GM18520 (cell line): Measurements from ENCODE around the gene ABHD2.
"Not testable (repeated sequence)": the region's sequence is repeated elsewhere in the genome, so short reads cannot be mapped to it uniquely, and the experiment has no call there.

Experiments
- ATAC-seq: cut with Tn5 transposase; IDR thresholded peaks from one replicate; pipeline ENCODE4 v1.9.1; 2021; ENCODE audit not compliant: unreplicated experiment

ABHD2 gene

DNA sequence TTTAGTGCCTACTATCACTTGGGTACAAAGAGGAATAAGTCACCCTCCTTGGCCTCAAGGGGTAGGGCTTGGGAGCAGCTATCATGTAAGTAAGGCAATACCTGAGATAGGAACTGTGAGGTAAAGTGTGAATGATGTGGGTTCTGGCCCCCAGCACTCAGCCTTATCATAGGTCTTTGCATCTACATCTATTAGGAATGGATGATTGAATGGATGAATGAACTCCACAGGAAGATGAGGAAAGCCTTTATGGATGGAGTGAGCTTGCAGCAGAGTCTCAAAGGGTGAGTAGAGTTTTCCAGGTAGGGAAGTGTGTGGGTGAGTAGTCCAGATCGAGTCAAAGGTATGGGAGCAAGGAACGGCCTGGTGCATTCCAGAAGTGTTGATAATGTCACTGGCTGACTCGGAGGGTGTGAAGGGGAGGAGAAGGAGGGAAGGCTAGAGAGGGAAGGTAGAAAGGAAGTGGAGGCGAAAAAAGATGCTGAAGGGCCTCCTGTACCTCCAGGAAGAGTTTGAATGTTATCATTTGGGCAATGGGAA lies 13.1 kb upstream of the ABHD2 start:
- no peak for ATAC-seq

DNA sequence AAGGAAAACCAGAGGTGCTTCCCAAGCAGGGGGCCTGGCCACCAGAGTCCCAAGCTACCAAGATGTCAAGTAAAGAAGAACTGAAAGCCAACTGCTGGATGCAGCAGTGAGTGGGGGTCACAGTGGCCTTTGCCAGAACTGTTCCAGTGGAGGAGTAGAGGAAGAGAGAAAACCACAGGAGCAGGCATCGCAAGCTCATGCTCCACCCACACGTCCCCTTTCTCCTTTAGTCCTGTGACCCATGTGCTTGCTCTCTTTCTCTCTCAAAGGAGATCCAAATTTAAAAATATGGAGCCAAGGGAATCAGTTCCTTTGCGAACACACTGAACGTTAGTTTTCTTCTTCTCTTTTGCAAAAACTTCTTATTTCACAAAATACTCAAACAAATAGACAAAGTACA lies 12.4 kb upstream of the ABHD2 start:
- ATAC-seq = no peak

DNA sequence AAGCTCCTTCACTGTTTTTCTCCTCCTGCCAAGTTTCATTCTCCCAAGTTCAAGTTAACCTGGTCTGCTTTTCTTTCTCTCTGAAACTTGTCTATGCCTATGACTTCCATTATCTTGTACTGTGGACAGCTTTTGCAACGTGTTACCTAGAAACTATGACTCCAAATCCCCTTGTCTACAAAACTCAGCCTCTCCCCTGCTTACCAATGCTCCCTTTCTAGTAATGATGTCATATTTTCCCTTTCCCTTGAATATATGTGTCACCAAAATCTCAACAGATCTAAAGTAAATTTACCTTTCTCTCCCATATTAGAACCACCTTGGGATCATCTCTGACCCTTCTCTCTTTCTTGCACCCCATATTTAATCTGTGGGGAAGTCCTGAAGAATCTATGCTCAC lies 10.5 kb upstream of the ABHD2 start:
- no peak for ATAC-seq

DNA sequence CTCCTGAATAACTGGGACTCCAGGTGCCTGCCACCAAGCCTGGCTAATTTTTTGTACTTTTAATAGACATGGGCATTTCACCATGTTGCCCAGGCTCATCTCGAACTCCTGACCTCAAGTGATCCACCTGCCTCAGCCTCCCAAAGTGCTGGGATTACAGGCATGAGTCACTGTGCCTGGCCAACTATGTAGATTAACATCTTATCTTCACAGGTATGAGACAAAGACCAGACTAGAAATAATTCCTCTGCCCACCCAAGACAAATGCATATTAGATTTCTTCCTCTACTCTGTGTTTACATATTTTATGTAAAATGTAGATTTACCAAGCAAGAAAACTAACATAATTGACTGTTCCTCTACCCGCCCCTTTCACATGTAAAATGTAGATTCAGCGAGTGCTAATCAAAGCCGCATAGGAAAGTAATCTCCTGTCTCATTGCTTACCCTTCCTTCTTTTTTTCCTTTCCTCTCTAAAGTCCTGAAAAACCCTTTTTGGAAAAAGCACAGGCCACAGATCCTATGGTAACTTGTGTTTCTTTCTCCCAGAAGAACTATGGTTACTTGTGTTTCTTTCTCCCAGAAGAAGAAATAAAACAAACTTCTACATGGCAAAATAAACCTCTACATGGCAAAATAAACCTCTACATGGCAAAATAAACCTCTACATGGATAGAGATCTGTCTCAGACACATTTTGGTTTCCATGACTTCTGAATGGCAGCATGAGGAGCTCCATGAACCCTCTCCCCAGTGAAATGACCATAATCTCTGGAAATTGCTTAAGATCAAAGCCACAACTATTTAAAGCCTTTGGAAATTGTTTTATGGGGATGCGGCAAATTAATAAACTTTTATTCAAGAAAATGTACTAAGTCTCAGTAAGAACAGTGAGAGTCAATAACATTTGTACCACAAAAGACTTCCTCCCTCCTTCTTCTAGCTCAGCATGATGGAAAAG lies 9.1 kb upstream of the ABHD2 start:
- ATAC-seq = no peak

DNA sequence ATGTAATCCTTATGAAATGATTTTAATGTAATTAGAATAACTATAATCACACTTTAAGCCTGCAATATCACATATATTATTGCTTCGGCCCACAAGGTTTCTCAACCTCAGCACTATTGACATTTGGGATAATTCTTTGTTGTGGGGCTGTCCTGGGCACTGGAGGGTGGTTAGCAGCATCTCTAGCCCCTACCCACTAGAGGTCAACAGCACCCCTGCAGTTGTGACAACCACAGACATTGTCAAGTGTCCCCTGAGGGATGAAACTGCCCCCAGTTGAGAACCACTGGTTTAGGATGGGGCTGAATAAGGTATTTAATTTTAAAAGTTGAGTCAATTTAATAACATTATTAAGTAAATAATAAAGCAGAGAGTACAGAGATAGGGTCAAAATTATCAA lies 6.4 kb upstream of the ABHD2 start:
- no peak for ATAC-seq

DNA sequence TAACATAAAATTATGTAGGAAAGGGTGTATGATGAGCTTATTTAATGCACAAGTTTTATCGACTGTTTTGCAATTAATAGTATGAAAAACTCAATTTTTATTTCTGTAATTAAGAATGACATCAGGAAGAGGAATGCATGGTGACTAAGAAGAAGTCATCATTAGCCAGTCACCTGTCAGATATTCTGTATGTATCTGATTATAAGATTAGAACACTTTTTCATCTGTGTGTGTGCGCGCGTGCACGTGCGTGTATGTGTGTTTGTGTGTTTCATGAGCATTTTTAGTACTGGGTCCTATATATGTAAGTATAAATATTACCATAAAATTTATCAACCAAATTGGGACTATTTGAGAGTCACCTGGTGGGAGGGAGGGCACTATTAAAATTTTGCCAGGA lies 5.0 kb upstream of the ABHD2 start:
- no peak for ATAC-seq

DNA sequence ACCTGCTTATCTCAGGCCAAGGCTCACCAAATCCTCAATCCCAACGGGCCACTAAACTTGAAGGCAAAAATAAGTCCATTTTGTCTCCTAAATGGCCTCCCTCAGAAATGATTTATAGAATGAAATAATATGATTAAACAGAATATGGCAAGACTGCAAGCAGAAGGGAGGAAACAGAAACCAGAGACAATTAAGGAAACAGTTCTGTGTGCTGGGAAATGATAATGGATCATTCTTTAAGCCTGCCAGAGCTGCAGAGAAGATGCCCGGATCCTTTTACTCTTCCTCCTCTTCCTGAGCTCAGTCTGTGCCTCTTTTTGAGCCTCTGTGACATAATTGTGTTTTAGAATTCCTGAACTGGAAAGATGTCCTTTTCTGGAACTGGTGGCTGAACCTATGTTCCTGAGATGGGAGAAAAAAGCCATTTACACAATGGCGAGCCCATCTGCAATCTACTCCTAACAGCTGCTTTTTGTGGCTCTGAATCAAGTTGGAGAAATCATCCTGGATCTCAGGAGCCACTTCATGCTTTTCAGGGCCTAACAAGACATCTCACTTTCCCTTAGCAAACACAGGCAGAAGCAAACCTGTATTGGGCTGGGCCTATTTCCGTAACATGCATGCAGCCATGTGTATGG lies 2.8 kb upstream of the ABHD2 start:
- no peak for ATAC-seq

DNA sequence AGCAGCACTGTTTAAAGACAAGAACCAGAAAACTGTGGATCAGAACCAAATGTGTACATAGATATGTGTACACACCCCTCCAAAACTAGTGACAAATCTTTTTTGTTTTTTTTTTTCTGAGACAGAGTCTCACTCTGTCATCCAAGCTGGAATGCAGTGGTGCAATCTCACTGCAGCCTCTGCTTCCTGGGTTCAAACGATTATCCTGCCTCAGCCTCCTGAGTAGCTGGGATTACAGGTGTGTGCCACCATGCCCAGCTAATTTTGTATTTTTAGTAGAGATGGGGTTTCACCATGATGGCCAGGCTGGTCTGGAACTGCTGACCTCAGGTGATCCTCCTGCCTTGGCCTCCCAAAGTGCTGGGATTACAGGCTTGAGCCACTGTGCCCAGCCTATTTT lies 2.3 kb upstream of the ABHD2 start:
- not testable (repeated sequence) for ATAC-seq

DNA sequence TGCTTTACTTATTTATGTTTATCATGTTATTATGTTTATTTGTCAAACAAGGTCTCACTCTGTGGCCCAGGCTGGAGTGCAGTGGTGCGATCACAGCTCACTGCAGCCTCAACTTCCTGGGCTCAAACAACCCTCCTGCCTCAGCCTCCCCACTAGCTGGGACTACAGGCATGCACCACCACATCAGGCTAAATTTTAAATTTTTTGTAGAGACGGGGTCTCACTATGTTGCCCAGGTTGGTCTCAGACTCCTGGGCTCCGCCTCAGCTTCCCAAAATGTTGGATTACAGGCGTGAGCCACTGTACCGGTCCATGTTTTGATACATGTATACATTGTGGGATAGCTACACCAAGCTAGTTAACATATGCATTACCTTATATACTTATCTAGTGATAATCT lies 1.9 kb upstream of the ABHD2 start:
- not testable (repeated sequence) for ATAC-seq

DNA sequence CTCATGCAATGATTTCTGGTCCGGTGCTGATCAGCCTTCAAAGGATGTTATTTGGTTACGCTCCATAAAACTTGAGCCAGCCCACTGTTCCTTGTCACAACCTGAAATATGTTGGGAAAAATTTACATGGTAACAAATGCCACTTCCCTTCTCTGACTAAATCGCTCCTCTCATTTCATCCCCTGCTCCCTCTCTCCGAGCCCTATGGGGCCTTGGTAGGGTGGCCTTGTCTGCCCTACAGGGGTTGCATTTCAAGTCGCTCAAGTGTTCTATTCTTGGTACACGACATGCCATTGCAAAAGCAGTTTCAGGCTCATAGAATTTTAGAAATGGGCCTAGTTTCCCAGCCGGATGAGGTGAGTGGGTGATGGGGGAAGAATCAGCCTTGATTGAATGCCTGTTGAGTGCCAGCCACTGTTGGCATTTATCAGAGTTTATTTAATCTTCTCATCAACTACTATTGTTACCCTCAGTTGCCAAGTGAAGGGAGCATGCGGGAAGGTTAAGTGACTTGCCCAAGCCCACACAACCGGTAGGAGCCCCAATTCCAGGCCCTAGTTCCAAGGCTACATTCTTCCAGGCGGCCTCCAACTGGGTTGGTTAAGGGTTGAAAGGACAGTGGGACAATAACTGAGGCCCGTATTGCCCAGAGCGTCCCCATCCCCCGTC lies 961 bp upstream of the ABHD2 start:
- no peak for ATAC-seq

DNA sequence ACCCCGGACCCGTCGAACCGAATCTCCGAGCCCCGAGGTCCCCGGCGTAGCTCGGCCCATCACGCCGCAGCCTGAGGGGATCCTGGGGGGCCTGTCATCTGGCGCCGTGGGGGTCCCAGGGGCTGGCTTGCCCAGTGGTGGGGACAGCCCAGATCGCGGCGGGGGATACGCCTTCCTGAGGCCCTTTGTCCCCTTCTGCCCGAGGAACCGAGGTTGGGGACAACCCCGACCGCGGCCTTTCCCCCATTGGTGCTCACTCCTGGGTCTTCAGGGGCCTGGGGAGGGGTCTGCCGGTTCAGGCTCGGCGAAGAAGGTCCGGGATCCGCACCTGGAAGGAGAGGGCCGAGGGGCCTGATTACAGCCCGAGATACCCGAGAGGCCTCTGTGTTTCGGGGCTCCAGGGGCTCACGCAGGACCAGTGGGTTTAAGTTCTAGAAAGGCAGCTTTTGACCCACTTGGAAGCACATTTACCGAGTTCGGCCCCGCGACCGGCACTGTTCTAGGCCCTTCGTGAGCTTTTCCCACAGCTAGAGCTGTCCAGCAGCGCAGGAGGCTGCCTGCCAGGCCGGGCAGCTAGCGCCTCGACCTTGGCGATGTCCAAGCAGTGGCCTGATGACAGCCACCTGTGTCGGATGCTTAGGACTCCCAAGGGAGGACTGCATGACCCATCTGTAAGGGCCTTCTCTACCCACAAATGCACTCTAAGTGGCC lies 504 bp downstream of the ABHD2 start:
- peak; percentile 0 for ATAC-seq

DNA sequence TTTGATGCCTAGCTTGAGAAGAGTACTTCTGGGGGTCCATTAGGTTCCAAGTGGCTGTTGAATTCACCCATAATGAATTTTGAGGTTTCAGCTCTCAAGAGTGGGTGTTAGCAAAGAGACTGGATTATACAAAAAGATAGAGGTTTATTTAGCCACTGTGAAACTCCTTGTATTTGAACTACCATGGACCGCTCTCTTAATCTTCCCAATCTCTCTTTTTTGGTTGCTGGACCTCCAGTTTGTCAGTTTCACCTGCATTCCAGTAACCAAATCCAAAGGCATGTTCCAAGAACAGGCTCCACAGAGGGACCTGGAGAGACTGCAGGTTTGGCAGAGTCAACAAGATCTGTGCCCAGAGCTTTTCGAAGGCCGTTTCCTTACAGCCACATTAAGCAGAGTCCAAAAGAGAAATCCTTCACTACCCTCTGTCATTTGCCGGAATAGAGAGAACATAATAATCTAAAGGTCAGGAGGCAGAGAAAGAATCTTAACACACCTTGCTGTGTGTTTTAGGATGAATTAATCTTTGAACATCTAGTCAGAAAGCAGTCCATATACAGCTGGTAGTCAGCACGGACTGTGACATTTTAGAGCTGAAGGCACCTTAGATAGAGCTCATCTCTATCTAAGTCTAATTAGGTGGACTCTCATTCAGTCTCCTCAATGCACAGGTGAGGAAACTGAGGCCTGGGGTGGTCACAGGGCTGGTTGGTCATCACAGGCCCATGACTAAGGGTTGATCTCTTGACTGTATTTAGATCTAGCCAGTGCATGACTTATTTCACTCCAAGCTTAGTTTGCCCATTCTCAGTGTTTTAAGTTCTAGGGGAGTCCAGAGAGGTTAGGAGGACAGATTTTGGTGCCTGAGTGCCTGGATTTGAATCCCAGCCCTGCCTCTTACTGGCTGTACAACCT lies 1.3 kb downstream of the ABHD2 start:
- no peak for ATAC-seq

DNA sequence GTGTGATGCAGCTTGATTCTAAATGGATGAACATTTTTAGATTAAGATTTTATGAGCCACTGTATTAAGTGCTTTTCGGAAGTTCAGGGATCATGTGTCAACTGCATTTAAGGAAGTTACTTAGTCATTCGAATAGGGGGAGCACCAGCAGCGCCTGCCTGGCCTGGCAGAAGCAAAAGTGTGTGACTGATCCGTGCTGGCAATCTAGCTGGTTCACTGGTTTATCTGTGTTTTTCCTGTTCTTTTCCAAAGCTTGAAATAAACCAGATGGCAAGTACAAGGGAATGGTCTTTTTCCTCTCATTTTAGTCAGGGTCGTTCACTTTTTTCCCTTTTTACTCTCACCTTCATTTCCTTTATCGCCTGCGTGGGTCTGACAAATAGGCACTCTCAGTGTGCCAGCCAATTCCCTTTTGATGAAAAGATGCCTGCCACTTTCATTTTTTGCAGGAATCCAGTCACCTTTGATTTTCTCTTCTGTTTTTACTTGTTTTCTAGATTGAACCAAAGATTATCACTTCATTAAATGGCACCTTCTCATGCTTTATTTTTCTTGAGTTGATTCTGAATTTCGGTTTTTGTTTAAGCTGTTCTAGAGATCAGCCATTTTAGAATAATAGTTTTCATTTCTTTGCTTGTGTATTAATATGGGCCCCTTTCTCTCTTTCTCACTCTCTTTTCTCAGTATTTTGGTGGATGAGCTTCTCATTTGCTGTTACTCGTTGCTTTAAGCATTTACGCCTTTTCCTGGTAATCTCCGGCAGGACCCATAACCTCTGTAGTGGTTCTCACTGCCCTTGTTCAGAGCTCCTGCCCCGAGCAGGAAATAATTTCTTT lies 2.8 kb downstream of the ABHD2 start:
- no peak for ATAC-seq

DNA sequence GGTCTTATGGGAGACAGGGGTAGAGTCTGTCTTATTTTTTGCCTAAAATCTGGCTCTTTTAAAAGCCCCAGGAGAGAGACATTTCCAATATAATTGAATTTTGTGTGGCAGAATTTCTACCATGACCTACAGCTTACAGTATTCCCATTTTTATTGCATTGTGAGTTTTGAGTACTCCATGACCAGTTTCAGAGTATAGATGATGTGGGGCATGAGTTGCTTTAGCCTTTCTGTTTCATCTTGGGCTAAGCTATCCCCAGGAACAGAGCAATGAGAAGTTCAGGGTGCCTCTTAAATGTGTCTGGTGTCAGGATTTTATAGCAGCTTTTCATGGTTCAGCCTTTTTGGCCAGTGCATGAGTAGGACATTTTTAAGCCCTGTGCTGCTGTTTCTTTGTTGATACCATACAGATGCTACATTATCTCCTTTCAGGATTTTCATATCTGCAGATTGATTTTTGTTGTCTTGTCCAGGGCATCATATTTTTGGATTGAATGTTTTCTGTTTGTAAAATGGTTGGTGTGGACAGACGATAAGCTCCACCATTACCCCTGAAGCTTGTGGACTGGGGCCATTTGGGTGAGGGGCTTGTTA lies 3.5 kb downstream of the ABHD2 start:
- no peak for ATAC-seq

DNA sequence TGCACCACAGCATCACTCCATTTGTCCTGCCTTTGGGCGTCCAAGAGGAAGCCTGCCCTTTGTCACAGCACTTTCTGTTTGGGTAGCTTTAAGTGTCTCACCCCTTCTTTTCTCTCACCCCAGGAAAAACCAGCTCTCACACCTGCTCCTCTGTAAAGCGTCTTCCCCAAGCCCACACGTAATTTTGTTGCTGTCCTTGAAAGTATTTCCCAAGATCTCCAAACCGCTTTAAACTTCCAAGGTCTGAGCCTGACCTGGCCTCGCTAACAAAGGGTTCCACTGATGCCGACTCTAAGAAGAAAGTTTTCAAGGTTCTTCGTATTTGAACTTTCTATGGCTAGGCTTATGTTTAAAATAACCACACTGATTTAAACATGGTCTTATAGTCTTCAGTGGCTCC lies 5.3 kb downstream of the ABHD2 start:
- ATAC-seq = no peak

DNA sequence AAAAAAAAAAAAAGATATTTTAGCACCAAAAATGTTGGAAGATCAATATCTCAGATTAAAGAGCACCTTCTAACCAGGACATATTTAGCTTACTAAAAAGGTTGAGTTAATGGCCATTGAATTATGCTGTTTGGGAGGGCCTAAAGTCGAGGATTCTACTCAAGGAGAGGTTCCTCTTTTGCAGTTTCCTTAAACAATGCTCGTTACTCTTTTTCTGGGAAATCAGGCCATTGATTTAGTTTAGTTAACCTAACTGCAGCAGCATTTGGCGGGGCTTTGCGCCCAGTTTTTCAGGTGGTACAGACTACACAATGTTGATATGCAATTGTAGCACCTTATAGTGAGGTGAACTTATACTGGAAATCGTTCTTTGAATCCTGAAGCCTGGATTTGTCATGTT lies 6.8 kb downstream of the ABHD2 start:
- no peak for ATAC-seq

DNA sequence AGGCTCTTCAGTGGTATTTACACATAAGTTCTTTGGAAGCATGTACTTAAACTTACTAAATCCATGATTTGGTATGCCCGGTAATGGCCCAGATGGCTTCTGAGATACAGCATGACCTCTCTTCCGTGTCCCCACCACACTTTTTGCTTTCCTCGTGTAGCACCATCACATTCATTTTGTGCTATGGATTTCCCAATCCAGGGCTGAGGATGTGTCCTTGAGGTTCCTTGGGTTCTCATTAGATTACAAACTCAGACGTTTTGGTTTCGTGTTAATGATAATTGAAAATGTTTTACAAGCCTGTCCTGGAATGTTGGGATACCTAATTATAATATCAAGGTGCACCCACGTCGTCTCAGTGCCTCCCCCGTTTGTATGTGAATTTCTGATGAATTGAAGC lies 7.3 kb downstream of the ABHD2 start:
- ATAC-seq = no peak

DNA sequence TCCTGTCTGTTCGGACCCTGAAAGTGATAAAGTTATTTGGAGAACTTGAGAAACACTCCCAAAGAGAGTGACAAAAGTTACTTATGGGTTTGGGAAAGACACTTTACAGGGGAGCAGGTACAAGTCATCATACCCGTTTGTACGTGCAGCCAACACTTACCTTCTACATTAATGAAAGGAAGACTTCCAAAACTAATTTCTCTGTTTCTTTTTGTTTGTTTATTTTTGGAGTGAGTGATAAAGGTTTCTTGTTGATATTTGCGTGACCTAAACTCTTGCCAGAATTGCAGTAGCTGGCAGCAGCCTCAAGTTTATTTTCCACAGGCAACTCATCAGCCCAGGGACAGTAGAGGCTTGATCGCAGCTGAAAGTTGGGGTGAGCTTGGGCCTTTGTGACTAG lies 8.4 kb downstream of the ABHD2 start:
- no peak for ATAC-seq

DNA sequence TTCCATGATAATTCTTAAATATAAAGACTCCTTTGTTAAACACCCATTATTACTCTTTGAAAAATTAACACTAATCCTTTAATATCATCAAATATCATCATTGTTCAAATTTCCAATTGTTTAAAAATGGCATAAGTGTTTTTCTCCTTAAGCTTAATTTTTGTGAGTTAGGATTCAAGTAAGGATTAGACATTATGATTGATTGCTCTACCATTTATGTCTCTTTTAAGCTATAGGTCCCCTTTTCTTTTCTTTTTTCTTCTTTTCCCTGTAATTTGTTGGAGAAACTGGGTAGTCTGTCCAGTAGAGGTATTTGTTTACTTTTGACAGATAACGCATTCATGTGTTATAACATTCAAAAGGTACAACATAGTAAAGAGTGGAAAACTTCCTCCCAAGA lies 9.1 kb downstream of the ABHD2 start:
- no peak for ATAC-seq
